Measurements from ENCODE around the gene FA2H.

DNA sequence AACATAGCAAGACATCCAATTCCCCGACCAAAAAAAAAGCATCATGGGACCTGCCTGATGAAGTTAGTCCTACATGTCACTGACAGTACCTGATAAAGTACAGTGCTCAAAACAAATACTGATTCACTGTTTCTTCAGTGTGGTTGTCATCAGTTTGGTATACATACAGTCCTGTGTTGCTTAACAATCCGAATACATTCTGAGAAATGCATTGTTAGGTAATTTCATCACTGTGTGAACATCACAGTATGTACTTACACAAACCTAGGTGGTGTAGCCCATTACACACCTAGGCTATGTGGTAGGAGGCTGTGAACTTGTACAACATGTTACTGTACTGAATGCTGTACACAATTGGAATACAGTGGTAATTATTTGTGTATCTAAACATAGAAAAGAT, 19.0 kb upstream of the FA2H start:
- TF ChIP-seq, protein P1, sequence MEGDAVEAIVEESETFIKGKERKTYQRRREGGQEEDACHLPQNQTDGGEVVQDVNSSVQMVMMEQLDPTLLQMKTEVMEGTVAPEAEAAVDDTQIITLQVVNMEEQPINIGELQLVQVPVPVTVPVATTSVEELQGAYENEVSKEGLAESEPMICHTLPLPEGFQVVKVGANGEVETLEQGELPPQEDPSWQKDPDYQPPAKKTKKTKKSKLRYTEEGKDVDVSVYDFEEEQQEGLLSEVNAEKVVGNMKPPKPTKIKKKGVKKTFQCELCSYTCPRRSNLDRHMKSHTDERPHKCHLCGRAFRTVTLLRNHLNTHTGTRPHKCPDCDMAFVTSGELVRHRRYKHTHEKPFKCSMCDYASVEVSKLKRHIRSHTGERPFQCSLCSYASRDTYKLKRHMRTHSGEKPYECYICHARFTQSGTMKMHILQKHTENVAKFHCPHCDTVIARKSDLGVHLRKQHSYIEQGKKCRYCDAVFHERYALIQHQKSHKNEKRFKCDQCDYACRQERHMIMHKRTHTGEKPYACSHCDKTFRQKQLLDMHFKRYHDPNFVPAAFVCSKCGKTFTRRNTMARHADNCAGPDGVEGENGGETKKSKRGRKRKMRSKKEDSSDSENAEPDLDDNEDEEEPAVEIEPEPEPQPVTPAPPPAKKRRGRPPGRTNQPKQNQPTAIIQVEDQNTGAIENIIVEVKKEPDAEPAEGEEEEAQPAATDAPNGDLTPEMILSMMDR (IDR thresholded peaks at IDR 0.05): no peak
- TF ChIP-seq POLR2AphosphoS5 (IDR thresholded peaks at IDR 0.05): no peak
